HEK293 (cell line): ENCODE measurements around the gene NET1.

Experiments
- CTCF ChIA-PET: fragments of 350-600 bp; formaldehyde crosslinking; extraction: SDS; loops from one replicate; lab custom pipeline; 2021; ENCODE audit warnings: antibody characterized with exemption; lab: Yijun Ruan, JAX
- POLR2A ChIA-PET: fragments of 300-600 bp; formaldehyde crosslinking; extraction: SDS; loops from one replicate; lab custom pipeline; 2020; ENCODE audit warnings: antibody characterized with exemption, inconsistent platforms; lab: Yijun Ruan, JAX
- H3K27ac ChIP-seq: fragments of 200-500 bp; sonication (Bioruptor generic); 2 replicates; pipeline ENCODE4 v1.5.1; 2014; ENCODE audit warnings: low read depth, low read length, control low read depth, inconsistent platforms; ENCODE audit errors: extremely low read depth
- H3K36me3 ChIP-seq, 2 experiments: fragments of 200-500 bp in 1 of 2; sonication (Bioruptor generic) in 1 of 2; 1 replicate in 1 of 2; 2 replicates in 1 of 2; pipeline ENCODE4 v1.5.1; 2014 to 2017; ENCODE audit warnings: inconsistent platforms in 2 of 2, low read length in 2 of 2; ENCODE audit not compliant: control insufficient read depth in 2 of 2, insufficient read depth in 1 of 2
- H3K4me1 ChIP-seq: fragments of 200-500 bp; sonication (Bioruptor generic); 2 replicates; pipeline ENCODE4 v1.5.1; 2014; ENCODE audit warnings: mild to moderate bottlenecking, low read length, inconsistent platforms; ENCODE audit not compliant: control insufficient read depth, insufficient read depth
- H3K4me3 ChIP-seq: 2 replicates; pipeline ENCODE4 v1.5.1; 2011; ENCODE audit warnings: low read depth, mild to moderate bottlenecking, control low read depth, low read length, moderate library complexity
- H3K9me3 ChIP-seq: fragments of 200-500 bp; sonication (Bioruptor generic); 2 replicates; pipeline ENCODE4 v1.5.1; 2014; ENCODE audit warnings: low read depth, low read length, inconsistent platforms; ENCODE audit not compliant: control insufficient read depth, insufficient read depth
- BCL11B ChIP-seq: fragments of 450-650 bp; formaldehyde crosslinking; IDR thresholded peaks from 2 replicates; pipeline ENCODE4 v1.5.1; 2016; ENCODE audit warnings: low read depth, missing biosample characterization, missing genetic modification characterization
- KLF10 ChIP-seq: fragments of 450-650 bp; IDR thresholded peaks from 2 replicates; pipeline ENCODE4 v1.5.1; 2018; ENCODE audit warnings: missing biosample characterization, mild to moderate bottlenecking, missing genetic modification characterization
- KLF9 ChIP-seq: fragments of 450-650 bp; formaldehyde crosslinking; IDR thresholded peaks from 2 replicates; pipeline ENCODE4 v1.5.1; 2016; ENCODE audit warnings: missing biosample characterization, missing genetic modification characterization, low read depth
- PATZ1 ChIP-seq: fragments of 450-650 bp; formaldehyde crosslinking; IDR thresholded peaks from 2 replicates; pipeline ENCODE4 v1.5.1; 2016; ENCODE audit warnings: missing biosample characterization, missing genetic modification characterization
- TSHZ1 ChIP-seq: fragments of 450-650 bp; formaldehyde crosslinking; IDR thresholded peaks from 2 replicates; pipeline ENCODE4 v1.5.1; 2016; ENCODE audit warnings: missing biosample characterization, missing genetic modification characterization, borderline replicate concordance
- ZNF138 ChIP-seq: fragments of 450-650 bp; formaldehyde crosslinking; IDR thresholded peaks from 2 replicates; pipeline ENCODE4 v1.5.1; 2016; ENCODE audit warnings: missing biosample characterization, missing genetic modification characterization, borderline replicate concordance
- ZNF221 ChIP-seq: fragments of 450-650 bp; formaldehyde crosslinking; IDR thresholded peaks from 2 replicates; pipeline ENCODE4 v1.5.1; 2017; ENCODE audit warnings: missing biosample characterization, missing genetic modification characterization, borderline replicate concordance
- ZNF366 ChIP-seq: fragments of 450-650 bp; formaldehyde crosslinking; conservative IDR thresholded peaks from 2 replicates; pipeline ENCODE4 v1.5.1; 2016; ENCODE audit warnings: missing biosample characterization, missing genetic modification characterization
- ZNF37A ChIP-seq: fragments of 450-650 bp; IDR thresholded peaks from 2 replicates; pipeline ENCODE4 v1.5.1; 2018; ENCODE audit warnings: missing biosample characterization, missing genetic modification characterization
- ZNF404 ChIP-seq: fragments of 450-650 bp; formaldehyde crosslinking; IDR thresholded peaks from 2 replicates; pipeline ENCODE4 v1.5.1; 2017; ENCODE audit warnings: missing biosample characterization, missing genetic modification characterization
- ZNF433 ChIP-seq: fragments of 450-650 bp; formaldehyde crosslinking; IDR thresholded peaks from 2 replicates; pipeline ENCODE4 v1.5.1; 2016; ENCODE audit warnings: missing biosample characterization, missing genetic modification characterization, low read depth
- ZNF513 ChIP-seq: fragments of 450-650 bp; IDR thresholded peaks from 2 replicates; pipeline ENCODE4 v1.5.1; 2018; ENCODE audit warnings: missing biosample characterization, missing genetic modification characterization
- ZNF514 ChIP-seq: fragments of 450-650 bp; formaldehyde crosslinking; IDR thresholded peaks from 2 replicates; pipeline ENCODE4 v1.5.1; 2016; ENCODE audit warnings: missing biosample characterization, missing genetic modification characterization
- ZNF529 ChIP-seq: fragments of 450-650 bp; formaldehyde crosslinking; IDR thresholded peaks from 2 replicates; pipeline ENCODE4 v1.5.1; 2017; ENCODE audit warnings: missing genetic modification characterization, missing biosample characterization; ENCODE audit not compliant: insufficient replicate concordance
- ZNF558 ChIP-seq: fragments of 450-650 bp; formaldehyde crosslinking; IDR thresholded peaks from 2 replicates; pipeline ENCODE4 v1.5.1; 2016; ENCODE audit warnings: missing biosample characterization, missing genetic modification characterization
- ZNF837 ChIP-seq: fragments of 450-650 bp; formaldehyde crosslinking; IDR thresholded peaks from 2 replicates; pipeline ENCODE4 v1.5.1; 2016; ENCODE audit warnings: missing biosample characterization, missing genetic modification characterization
- ZSCAN30 ChIP-seq: fragments of 450-650 bp; IDR thresholded peaks from 2 replicates; pipeline ENCODE4 v1.5.1; 2018; ENCODE audit warnings: missing biosample characterization, mild to moderate bottlenecking, missing genetic modification characterization, moderate library complexity
- TF ChIP-seq, protein P1 (sequence below): fragments of 450-650 bp; formaldehyde crosslinking; IDR thresholded peaks from 2 replicates; pipeline ENCODE4 v1.5.1; 2016; ENCODE audit warnings: missing biosample characterization, missing genetic modification characterization
- TF ChIP-seq, protein P2 (sequence below): fragments of 450-650 bp; formaldehyde crosslinking; IDR thresholded peaks from 2 replicates; pipeline ENCODE4 v1.5.1; 2016; ENCODE audit warnings: missing biosample characterization, missing genetic modification characterization

NET1 gene

DNA sequence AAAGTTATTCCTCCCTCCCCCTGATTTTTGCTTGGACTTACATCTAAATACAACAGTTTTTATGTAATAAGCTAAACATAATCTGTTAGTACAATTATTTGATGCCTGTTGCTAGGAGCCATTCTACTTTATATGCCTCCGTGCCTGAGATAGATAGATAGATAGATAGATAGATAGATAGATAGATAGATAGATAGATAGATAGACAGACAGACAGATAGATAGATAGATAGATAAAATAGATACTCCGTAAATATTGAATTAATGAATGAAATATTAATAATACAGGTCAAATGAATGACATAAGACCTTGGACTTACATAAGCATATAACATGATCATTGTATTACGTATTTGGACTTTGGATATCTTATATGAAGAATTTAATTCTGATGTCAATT lies 23.0 kb downstream of the NET1 start (continued):
- TF ChIP-seq, protein P1, sequence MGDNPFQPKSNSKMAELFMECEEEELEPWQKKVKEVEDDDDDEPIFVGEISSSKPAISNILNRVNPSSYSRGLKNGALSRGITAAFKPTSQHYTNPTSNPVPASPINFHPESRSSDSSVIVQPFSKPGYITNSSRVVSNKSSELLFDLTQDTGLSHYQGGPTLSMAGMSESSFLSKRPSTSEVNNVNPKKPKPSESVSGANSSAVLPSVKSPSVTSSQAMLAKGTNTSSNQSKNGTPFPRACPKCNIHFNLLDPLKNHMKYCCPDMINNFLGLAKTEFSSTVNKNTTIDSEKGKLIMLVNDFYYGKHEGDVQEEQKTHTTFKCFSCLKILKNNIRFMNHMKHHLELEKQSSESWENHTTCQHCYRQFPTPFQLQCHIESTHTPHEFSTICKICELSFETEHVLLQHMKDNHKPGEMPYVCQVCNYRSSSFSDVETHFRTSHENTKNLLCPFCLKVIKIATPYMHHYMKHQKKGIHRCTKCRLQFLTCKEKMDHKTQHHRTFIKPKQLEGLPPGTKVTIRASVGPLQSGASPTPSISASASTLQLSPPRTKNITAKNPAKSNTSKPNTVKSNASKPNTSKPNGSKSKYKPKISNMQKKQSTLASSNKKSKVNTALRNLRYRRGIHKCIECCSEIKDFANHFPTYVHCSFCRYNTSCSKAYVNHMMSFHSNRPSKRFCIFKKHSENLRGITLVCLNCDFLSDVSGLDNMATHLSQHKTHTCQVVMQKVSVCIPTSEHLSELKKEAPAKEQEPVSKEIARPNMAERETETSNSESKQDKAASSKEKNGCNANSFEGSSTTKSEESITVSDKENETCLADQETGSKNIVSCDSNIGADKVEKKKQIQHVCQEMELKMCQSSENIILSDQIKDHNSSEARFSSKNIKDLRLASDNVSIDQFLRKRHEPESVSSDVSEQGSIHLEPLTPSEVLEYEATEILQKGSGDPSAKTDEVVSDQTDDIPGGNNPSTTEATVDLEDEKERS (tag by site-specific recombination), result no peak

GRCh38 chr10:5440206-5440605 lies 27.8 kb downstream of the NET1 start:
- CTCF ChIA-PET, result interaction anchor here (12.8 kb wide), 1 partner anchor 184 kb away, joined by 207 read pairs; no protein-coding TSS in a partner anchor
- POLR2A ChIA-PET, result no interaction called here
- TF ChIP-seq KLF10 (no peak), BCL11B (no peak), ZNF513 (tag by site-specific recombination) (no peak), ZSCAN30 (tag by site-specific recombination) (no peak), ZNF837 (tag by site-specific recombination) (no peak), ZNF404 (tag by site-specific recombination) (no peak), ZNF366 (tag by site-specific recombination) (no peak), ZNF514 (no peak), ZNF37A (tag by site-specific recombination) (no peak), KLF9 (tag by site-specific recombination) (no peak), ZNF221 (tag by site-specific recombination) (no peak), ZNF558 (tag by site-specific recombination) (no peak), ZNF138 (tag by site-specific recombination) (no peak), PATZ1 (tag by site-specific recombination) (no peak), TSHZ1 (tag by site-specific recombination) (no peak), ZNF433 (tag by site-specific recombination) (no peak), ZNF529 (no peak)
- TF ChIP-seq, protein P2, sequence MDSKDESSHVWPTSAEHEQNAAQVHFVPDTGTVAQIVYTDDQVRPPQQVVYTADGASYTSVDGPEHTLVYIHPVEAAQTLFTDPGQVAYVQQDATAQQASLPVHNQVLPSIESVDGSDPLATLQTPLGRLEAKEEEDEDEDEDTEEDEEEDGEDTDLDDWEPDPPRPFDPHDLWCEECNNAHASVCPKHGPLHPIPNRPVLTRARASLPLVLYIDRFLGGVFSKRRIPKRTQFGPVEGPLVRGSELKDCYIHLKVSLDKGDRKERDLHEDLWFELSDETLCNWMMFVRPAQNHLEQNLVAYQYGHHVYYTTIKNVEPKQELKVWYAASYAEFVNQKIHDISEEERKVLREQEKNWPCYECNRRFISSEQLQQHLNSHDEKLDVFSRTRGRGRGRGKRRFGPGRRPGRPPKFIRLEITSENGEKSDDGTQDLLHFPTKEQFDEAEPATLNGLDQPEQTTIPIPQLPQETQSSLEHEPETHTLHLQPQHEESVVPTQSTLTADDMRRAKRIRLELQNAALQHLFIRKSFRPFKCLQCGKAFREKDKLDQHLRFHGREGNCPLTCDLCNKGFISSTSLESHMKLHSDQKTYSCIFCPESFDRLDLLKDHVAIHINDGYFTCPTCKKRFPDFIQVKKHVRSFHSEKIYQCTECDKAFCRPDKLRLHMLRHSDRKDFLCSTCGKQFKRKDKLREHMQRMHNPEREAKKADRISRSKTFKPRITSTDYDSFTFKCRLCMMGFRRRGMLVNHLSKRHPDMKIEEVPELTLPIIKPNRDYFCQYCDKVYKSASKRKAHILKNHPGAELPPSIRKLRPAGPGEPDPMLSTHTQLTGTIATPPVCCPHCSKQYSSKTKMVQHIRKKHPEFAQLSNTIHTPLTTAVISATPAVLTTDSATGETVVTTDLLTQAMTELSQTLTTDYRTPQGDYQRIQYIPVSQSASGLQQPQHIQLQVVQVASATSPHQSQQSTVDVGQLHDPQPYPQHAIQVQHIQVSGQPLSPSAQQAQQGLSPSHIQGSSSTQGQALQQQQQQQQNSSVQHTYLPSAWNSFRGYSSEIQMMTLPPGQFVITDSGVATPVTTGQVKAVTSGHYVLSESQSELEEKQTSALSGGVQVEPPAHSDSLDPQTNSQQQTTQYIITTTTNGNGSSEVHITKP (tag by site-specific recombination), result no peak
- TF ChIP-seq, protein P1 (tag by site-specific recombination), result no peak
- H3K27ac ChIP-seq, result no peak overlapping the region
- H3K4me3 ChIP-seq, result no peak overlapping the region
- H3K36me3 ChIP-seq, result peaks cover 0 to 20% of the 10 kb centered on the region in 2 experiments; a peak in 2 of 3 replicates
- H3K9me3 ChIP-seq, result no peaks in the 10 kb centered on the region
- peaks cover 6% of the 10 kb centered on the region; the same call in 1 of the 2 replicates for H3K4me1 ChIP-seq
